NCI-H1694 treated with DMSO at 0.1 percent for 48 hours (cell line): ENCODE data around the gene AP5B1.
A peak's percentile ranks its signal among the peaks of the same experiment; 100 is the strongest.

Source experiments
- DNase-seq: peaks from one replicate; lab custom pipeline; 2025; lab: John Stamatoyannopoulos, UW

AP5B1 gene

DNA sequence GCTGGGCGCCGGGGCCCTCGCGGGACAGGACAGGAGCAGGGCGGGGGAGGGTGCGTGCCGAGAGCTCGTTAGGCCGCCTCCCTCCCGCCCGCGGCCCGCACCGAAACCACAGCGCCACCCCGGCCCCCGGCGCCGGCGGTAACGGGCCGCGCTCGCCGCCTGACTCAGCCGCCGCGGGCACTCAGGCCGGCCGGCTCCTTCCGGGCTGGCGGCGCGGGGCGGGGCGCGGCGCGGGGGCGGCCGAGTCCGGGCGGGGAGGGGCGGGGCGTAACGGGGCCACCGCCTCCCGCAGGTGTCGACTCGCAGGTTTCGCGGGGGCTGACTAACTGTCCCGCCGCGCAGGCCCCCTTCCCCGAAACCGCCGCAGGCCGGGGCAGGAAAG, at the start of gene AP5B1:
AP5B1 (minus strand) TSS at position 207 of the 382 bp plus-strand sequence. CDS start 385 bp downstream, outside the sequence.
- DNase-seq: no peak

DNA sequence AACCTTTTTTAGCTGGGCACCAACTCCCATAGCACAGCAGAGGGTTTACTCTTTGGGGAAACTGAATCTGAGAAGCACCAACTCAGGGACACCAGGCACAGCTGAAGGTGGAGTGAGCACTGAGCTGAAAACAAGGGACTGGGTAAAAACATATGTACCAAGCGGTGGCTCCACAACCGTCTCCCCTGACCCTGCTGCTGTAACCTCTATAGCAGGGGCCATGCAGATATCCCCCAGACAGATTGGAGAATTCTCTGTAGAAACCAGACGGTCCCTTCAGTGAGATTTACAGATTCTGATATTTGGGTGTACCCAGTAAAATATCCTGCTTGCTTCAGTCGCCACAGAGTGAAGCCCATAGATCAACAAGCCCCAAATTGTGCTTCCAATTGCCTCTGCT, 48.7 kb upstream of the AP5B1 start:
- DNase-seq: no peak

DNA sequence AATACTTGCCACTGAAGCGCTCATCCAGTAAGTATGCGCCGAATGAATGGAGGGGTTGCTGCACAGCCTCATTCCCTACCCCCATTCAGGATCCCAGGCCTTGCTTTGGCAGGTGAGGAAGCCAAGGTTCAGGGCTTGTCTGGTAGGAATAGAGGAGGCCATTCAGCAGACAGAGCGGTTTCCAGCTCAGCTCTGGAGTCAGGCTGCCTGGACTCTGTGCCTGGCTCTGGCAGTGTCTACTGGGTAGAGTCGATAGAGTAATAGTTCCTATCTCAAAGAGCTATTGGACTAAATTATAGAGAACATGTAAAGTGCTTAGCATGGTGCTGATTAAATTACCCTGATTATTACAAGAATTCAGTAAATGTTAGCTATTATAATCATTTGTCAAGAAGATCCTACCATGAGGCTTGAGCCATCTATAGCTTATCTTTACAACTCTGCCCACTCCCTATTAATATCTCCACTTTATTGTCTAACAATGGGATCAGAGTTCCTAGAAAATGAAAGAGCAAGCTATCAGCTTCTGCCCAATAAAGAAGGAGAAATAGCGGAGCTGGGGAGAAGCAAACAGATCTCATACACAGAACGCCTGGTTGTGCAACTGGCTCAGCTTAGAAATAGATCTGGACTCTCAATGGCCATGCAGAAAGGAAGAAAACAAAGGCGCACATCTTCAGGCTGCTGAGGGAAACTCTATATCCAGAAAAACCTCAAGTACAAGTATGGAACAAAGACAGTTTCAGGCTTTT, 46.4 kb upstream of the AP5B1 start:
- no peak for DNase-seq

DNA sequence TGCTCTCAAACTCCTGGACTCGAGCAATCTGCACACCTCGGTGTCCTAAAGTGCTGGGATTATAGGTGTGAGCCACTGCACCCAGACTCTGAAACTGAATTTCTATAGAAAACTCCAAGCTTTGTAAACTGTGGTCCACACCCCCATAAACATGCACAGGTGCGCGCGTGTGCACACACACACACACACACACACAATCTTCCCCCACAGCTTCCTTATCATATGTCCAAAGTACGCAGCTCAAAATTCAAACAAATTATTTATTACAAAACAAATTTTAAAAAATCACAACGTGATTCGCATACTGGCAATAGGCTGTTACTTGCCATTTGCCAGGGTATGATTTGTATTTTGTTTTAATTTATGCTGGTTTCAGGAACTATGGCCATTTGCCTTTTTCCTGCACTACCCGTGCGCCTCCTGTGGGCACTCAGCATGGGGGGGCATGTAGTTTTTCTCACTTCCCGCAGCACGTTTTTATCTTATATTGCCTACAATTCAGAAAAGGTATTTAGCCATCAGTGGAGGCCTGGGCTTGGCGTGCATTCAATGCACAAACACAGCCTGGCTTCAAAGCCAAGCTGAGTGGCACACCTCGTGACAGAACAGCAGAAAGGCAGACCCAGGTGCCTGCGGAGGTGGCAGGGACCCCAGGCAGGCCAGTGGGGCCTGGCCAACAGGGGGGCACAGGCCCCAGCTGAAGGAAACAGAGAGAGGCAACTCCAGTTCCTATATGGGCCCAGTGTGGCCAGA, 42.2 kb upstream of the AP5B1 start:
- no peak for DNase-seq

- no peak for DNase-seq
Measured at GRCh38 chr11:65821107-65821506, 40.3 kb upstream of the AP5B1 start.

DNA sequence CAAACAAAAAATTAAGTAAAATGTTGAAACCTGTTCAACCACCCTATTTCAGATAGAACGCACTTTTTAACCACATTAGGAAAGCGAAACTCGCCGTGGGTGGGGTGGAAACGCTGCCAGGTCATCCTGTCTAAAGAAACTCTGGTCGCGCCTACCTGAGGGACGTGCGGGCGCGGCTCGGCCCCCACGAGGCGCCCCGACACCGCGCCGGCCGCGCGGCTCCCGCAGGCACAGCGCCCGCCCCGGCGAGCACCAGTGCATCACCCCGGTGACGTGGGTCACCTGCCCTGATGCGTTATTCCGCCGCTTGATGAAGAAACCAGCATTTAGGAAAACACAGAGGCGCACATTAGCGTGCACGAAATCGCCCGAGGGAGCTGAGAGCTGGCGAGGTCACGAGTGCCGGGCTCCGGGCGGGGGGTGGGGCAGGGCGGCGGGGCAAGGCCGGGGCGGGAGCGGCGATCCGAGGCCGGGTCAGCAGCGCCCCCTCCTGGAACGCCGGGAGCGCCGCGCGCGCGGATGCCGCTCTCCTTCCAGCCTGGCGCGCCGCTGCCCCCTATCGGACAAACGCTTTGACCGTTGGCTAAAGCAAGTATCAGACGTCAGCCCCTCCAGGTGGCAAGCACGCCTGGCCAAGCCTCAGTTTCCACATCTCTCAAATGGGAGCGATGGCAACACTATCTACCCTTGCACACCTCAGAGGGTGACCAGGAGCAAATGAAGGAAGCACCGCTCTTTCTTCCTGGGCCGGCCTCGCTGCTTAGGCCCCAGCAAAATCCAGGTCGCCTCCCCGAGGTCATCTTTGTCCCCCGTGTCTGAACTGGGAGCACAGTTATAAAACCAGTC, 37.3 kb upstream of the AP5B1 start:
- peak; percentile 57 for DNase-seq

DNA sequence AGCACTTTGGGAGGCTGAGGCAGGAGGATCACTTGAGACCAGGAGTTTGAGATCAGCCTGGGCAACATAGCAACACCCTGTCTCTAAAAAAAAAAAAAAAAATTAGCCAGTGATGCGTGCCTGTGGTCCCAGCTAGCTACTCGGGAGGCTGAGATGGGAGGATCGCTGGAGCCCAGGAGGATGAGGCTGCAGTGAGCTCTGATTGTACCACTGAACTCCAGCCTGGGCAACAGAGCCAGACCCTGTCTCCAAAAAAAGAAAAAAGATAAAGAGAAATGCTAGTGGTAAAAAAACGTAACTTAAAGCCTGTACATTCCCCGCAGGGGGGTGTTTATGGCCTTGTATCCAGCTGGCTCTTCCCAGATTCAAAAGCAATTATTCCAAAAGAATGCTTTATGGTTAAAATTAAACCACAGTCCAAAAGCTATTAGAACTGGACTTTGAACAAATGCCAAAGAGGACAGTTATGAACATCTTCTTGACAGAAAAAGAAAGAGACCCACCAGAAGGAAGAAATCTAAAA, 36.6 kb upstream of the AP5B1 start:
- DNase-seq: no peak

DNA sequence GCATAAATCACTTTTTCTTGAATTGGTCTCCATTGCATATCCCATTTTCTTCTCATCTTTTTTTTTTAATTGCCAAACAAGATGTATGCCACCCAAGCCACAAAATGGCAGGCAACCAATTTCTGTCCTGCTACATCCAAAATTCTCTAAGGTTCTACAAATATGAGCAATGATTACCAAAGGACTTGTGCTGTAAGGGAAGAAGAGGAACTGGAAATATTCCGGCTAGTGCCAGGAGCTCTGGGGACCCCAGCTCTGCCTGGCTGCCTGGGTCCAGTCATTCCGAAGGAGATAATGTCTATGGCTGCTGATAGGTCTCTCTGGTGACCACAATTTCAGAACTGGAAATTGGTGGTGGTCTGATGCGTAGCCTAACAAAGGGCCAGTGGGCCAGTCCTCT, 35.9 kb upstream of the AP5B1 start:
- no peak for DNase-seq

GRCh38 chr11:65814986-65815565, 34.3 kb upstream of the AP5B1 start:
- no peak for DNase-seq

DNA sequence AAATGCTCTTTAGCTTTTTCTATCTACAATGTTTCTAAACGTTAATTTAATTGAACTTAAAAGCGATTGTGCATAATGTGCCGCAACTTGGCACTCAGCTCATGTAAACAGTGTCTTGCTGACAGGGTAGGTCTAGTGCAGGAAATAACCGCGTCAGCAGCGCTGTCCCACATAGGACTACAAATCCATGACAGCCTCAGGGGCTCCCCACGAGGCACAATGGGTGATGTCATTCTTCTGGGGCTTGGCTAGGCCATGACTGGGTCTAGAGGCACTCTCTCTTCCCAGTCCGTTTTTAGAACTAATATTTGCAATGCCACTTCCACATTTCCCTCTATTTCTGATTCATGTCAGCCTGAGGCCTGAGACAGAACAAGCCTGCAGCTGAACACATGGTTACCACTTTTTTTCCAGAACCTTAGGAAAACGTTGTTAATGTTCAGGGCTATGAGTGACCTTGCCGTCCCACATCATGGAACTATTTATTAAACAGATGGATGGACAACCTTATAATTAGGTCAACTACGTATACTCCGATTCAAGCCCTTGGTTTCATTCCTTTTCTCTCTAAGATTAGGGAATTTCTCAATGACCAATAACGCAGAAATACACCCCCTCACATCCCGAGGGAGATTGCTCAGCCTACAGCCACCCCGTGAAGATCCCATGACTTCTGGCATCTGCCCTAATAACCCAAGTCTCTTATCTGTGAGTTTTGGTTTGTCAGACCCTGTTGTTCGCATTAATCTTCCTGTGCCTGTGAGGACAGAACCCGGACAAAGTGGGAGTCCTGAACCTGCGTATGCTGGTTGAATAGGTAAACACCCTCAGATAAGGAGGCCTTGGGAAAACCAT, 33.6 kb upstream of the AP5B1 start:
- no peak for DNase-seq

DNA sequence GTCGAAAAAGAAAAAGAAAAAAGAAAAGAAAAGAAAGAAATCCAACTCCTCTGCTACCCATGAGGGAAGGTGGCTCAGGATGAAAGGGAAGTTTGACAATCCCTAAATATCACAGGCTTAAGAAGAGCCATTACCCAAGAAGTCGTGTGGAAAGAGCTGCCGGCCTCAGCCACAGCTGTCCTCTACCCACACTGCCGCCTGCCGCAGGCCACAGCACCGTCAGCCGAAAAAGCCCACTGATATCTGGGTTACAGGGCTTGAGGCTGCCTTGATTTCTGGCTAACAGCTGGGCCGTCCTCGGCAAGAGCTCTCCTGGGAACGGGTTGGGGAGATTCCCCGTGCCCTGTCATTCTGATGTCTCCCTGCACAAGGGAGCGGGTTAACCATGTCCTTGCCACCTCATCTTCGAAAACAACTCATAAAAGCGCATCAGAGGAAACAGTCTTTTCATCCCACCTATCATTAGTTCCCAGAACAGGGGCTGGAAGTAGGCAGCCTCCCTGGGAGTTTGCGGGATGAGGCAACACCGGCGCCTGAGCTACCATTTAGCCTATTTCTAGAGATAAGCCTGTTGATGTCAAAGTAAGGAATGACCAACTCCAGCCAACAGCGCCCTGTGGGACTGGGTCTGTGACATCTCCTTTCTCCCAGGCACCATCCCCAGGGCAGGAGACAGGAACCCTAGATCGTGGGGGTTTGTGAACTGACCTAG, 31.1 kb upstream of the AP5B1 start:
- no peak for DNase-seq

- DNase-seq: no peak
Measured at GRCh38 chr11:65810046-65810868, 29.5 kb upstream of the AP5B1 start.

- DNase-seq: no peak
Measured at GRCh38 chr11:65809496-65809895, 28.7 kb upstream of the AP5B1 start.

DNA sequence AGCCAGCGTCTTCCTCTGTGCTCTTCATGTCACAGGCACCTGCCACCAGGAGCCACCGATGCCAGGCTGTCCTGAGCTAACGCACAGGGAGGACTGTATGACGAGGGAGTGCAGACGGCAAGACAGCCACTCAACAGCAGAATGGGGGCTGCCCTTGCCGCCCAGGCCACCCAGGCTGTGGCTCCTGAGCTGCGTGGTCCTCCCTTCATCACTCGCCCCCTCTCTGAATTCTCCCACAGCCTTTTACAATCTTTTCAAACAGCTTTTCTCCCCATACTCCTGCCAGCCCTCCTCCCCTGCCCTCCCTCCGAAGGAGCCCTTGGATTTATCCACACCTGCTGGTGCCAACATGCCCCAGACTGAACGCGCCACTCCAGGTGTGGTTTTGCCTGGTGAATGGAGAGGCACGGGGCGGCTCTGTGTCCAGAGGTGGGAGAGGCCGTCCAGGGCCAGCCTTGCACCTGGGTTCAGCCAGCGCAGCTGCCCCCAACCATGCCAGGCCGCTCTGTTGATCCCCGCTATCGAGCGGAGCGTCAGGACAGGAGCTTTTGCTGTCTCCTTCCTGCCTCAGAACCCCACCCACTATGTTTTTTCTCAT, 28.1 kb upstream of the AP5B1 start:
- no peak for DNase-seq

GRCh38 chr11:65806979-65807378, 26.2 kb upstream of the AP5B1 start:
- DNase-seq: no peak

DNA sequence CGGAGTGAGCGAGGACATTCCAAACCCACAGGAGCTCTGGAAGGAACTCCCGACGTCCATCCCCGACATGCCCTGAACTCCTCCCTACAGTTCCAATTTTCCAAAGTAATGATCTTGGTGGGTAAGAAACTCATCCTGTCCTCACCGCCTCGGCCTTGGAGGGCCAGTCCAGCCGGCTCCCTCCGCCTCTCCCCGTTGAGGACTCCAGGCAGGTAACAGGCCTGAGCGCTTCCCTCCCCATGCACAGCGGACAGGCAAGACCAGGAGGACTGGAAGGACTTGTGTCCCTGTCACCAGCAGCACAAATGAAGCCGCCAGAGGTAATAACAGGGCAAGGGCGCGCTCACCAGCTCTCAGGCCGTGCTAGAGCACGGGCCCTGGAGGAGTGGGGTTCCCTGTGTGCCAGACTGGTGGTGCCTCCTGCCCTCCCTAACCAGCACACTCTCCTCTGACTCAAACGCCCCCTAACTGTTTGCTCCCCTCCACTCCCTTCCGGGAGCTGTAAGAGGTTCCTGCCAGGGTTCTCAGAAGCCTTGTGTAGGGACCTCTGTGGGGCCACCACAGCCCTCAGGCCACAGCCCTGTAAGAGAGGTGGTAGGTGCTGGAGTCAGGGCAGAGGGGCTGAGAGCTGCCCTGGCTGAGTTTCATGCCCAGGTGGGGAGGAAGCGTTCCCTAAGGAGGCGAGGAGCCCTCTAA, 23.2 kb upstream of the AP5B1 start:
- DNase-seq: no peak

- DNase-seq: no peak
Measured at GRCh38 chr11:65802841-65803240, 22.1 kb upstream of the AP5B1 start.

DNA sequence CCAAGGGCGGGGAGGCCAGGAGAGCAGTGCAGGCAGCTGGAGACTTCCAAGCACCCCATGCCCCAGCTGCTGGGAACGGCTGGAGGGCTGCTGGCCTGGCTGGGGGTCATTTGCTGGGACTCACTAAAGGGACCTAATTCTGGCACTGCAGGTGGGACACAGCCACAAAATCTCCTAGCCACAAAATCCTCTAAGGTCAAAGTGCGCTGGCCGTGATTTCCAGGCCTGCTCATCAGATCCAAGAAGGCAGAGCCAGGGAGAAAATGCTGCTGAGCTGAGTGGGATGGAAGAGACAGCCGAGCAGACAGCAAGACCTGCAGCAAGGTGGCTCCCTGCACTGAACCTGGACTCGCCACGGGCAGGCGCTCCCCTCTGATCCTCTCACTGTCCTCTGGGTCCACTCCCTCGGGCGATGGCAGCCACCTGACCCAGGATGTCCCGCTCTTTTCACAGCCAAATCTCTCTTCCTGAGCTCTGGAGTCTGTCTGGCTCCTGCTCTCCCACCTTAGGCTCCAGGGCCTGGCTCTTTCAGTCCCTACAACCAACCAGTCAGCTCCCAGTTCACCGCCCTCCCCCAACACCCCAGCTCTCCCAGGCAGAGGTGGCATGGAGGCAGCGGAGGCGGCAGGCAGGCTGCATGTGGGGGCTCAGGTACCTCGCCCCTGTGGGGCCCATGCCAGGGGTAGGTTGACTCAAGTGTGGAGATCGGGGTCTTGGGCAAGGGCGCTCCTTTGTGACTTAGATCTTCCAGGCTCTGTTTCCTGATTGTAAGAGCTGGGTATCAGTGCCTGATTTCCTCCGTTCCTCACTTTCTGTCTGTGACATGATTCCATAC, 20.6 kb upstream of the AP5B1 start:
- no peak for DNase-seq
